GM21576 (cell line): Measurements from ENCODE around the gene BZW2.
"Not testable (repeated sequence)": the region's sequence is repeated elsewhere in the genome, so short reads cannot be mapped to it uniquely, and the experiment has no call there.

Experiments used
- ATAC-seq: cut with Tn5 transposase; IDR thresholded peaks from one replicate; pipeline ENCODE4 v1.9.1; 2021; ENCODE audit warnings: mild to moderate bottlenecking, moderate library complexity; ENCODE audit not compliant: unreplicated experiment

BZW2 gene

GRCh38 chr7:16644636-16645592, 1.1 kb upstream of the BZW2 start:
- ATAC-seq, result peak; percentile 2

DNA sequence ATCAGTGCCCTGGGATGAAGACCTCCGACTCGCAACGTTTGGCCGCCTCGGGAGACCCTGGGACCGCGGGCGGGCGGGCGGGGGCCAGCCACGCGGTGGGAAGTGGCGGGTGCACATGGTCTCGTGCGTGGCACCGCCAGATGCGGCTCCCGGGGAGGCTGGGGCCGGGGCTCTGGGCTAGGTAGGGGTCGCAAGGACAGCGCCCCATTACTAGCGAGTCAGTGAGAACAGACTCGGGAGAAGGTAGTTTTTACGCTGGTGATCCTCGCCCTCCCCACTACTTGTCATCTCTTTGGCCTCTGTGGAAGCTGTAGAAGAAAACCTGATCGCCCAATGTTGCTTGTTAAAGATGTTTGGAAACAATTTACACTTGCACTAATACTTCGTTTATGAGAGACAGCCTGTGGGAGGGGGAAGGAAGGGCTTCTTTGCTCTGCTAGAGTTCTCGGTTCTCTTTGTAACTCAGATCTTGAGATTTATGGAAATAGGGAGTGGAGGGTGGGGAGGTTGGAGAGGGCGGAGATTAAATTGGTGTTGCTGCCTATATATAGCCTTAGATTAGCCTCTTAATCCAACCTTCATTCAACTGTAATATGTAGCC, 591 bp downstream of the BZW2 start:
- ATAC-seq, result no peak

DNA sequence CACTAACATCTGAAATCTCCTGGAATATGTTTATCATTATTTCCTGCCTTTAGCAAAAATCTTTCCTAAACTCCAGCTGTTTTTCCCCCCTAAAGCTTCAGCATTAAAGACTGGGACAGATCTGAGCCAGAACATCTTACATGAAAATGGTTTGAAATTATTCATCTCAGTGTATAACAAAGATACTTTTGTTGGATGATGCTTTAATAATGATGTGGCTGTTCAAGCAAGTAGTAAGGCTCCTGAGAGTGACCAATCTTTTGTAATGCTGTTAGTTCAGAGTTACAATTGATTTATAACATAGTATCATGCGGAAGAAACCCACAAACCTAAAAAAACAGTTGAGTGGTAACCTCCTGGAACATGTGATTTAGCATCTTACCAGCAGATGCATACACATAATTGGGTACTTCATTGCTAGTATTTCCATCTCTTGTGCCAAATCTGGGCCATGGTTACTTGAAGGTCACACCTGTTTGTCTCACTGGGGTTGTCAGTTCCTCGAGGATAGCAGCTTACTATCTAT, 1.5 kb downstream of the BZW2 start:
- no peak for ATAC-seq

- ATAC-seq, result no peak
These were observed 2.6 kb downstream of the BZW2 start for GRCh38 chr7:16648551-16648950.

DNA sequence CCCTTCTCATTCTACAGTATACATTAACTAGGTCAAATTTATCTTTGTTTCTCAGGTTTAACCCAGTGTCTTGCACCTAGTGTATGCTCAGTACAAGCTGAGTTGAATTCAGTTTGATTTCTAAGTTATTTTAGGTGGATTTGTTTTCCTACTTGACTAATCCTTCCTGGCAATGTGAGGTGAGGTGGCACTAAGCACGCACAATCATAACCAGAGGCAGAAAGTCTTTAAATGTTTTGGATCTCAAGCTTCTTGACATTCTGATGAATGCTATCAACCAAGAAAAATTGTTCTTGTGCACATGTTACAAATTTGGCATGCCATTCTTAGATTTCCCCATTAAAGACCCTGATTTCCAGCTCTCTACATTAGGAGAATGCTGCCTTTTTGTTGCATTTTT, 3.2 kb downstream of the BZW2 start:
- no peak for ATAC-seq

GRCh38 chr7:16650266-16650665, 4.3 kb downstream of the BZW2 start:
- no peak for ATAC-seq

DNA sequence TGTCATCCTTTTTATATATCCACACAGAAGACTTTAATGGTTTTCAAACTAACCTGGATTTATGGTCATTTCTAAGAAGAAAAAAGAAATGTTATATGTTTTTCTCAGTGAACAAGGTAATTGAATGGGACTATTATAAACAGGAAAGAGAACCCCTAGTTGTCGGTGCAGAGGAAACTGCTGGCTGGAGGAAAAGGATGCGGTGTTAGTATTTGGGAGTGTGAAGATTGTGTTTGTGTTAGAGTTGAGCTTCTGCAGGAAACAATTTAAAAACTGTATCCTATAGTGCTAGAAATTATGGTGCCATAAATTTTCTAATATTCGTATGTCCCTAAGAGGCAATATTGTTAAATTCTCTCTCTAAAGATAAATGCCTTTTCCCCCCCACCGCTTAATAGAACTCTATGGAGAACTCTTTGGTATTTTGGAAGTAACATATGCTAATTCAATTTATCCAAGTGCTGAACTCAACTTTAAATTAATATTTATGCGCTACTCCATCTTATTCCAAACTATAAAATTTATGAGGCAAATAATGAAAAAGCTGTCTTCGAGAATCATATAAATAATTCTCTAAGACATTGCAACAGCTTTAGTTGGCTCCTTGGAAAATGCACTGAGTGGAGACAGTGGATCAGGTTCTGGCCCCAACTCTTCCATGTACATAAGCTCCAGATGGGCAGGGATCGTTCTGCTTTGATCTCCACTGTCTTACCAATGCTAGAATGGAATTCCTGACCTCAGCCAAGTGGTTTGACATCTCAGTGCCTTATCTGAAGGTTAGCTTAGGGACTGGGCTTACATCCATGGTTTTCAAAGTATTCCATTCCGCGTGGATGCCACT, 5.6 kb downstream of the BZW2 start:
- no peak for ATAC-seq

- ATAC-seq, result no peak
These were observed 6.2 kb downstream of the BZW2 start for GRCh38 chr7:16652240-16652583.

- no peak for ATAC-seq
These were observed 6.9 kb downstream of the BZW2 start for GRCh38 chr7:16652888-16653287.

- ATAC-seq, result no peak
These were observed 9.4 kb downstream of the BZW2 start for GRCh38 chr7:16655394-16655793.

- no peak for ATAC-seq
These were observed 10.2 kb downstream of the BZW2 start for GRCh38 chr7:16656141-16656540.

- no peak for ATAC-seq
These were observed 11.8 kb downstream of the BZW2 start for GRCh38 chr7:16657656-16658279.

DNA sequence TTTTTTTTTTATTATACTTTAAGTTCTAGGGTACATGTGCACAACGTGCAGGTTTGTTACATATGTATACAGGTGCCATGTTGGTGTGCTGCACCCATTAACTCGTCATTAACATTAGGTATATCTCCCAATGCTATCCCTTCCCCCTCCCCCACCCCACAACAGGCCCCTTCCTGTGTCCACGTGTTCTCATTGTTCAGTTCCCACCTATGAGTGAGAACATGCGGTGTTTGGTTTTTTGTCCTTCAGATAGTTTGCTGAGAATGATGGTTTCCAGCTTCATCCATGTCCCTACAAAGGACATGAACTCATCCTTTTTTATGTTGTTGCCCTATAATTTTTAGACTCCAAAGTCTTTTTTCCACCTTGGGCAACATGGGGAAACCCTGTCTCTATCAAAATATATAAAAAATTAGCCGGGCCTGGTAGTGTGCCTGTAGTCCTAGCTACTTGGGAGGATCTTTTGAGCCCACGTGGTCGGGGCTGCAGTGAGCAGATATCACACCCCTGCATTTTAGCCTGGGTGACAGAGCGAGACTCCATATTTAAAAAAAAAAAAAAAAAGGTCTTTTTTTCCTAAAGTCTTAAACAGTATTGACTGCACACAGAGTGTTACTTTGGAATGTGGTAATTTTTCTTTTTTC, 14.0 kb downstream of the BZW2 start:
- not testable (repeated sequence) for ATAC-seq

- no peak for ATAC-seq
These were observed 14.9 kb downstream of the BZW2 start for GRCh38 chr7:16660702-16661464.

DNA sequence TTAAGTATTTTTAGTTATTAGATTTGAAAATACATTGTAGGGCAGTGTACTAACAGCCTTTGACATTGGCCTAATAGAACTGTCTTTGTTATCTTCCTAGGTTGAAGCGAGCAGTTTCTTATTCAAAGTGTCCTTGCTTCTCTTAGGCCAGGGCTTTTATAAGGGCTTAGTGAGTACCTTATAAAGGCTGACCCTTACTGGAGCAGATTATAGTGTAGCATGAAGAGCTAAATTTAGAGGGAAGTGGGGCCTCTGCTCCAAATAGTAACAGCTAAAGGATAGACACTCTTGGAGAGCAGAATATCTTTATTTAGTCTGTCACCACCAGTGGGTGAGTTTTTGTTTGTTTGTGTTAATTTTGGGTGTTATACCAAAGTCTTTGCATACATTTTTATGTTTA, 15.9 kb downstream of the BZW2 start:
- no peak for ATAC-seq

- ATAC-seq, result no peak
These were observed 21.4 kb downstream of the BZW2 start for GRCh38 chr7:16667355-16667754.

DNA sequence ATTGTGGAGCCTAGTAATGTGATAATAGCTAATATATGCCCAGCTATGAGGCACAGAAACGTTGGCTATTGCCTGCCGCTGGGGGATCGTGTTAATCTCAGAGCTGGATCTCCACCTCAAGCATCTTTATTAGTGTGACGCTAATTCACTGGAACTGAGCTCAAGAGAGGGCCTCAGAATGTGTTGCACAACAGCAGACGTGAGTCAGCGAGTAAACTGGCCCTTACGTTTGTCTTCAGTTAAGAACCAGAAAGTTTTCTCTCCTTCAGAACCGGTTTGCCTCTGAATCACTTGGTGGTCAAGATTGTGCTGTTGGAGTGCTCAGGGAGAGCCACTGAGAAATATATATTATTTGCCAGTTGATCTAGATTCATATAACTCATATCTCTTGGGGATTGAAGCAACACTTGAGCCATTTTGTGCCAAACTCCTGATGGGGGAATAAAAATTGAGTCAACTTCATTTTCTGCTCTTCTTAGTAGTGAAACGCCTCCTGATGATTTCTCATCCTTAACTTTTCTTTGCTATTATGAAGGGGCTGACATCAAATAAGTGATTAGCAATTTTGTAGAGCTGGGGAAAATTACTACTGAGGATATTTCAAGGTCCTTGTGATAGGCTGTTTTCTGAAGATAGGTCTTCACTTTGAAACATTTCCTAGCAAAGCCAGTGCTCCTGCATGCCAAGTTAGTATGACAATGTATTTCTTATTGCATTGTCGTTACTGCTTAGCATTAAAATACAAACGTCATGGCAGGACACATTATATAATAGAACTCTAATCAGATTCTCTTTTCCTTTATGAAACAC, 22.3 kb downstream of the BZW2 start:
- ATAC-seq, result no peak

DNA sequence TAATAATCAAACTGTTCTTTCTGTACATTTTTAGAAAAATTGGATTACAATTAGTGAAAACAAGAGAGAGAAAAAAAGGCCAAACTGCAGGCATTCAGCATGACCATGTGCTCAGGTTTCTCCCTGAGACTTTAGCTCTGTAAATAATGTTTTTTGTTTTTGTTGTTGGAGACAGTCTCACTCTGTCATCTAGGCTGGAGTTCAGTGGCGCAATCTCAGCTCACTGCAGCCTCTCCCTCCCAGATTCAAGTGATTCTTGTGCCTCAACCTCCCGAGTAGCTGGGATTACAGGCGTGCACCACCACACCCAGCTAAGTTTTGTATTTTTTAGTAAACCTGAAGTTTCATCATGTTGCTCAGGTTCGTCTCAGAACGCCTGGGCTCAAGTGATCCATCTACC, 23.0 kb downstream of the BZW2 start:
- no peak for ATAC-seq

- no peak for ATAC-seq
These were observed 23.6 kb downstream of the BZW2 start for GRCh38 chr7:16669581-16669980.
